Measurements from ENCODE around the gene LPCAT1.

DNA sequence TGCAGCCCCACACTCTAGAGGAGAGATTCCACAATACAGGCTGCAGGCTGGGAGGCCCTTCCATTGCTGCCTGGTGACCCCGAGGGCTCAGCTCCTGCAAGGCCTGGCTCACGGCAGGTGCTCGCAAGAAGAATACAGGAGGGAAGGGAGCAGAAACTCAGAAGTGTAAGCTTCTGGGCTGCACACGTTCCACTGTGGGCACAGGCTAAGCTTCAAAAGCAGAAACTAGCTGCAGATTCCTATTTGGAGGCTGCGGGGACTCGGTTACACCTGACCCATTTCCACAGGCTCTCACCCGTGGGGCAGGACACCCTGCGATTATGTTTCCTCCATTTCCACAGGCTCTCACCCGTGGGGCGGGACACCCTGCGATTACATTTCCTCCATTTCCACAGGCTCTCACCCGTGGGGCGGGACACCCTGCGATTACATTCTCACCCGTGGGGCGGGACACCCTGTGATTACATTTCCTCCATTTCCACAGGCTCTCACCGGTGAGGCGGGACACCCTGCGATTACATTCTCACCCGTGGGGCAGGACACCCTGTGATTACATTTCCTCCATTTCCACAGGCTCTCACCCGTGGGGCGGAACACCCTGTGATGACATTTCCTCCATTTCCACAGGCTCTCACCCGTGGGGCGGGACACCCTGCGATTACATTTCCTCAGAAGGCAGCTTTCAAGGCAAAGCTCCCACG lies 10.3 kb downstream of the LPCAT1 start:
- TF ChIP-seq, protein P1, sequence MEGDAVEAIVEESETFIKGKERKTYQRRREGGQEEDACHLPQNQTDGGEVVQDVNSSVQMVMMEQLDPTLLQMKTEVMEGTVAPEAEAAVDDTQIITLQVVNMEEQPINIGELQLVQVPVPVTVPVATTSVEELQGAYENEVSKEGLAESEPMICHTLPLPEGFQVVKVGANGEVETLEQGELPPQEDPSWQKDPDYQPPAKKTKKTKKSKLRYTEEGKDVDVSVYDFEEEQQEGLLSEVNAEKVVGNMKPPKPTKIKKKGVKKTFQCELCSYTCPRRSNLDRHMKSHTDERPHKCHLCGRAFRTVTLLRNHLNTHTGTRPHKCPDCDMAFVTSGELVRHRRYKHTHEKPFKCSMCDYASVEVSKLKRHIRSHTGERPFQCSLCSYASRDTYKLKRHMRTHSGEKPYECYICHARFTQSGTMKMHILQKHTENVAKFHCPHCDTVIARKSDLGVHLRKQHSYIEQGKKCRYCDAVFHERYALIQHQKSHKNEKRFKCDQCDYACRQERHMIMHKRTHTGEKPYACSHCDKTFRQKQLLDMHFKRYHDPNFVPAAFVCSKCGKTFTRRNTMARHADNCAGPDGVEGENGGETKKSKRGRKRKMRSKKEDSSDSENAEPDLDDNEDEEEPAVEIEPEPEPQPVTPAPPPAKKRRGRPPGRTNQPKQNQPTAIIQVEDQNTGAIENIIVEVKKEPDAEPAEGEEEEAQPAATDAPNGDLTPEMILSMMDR (IDR thresholded peaks at IDR 0.05; ENCODE audit: insufficient read depth, low read depth, low read length) = no peak
- TF ChIP-seq EZH2 (IDR thresholded peaks at IDR 0.05; ENCODE audit: insufficient read depth, low read length) = no peak
